Epithelial cell of prostate (primary cell): ENCODE data around the gene WEE1.
"Not testable (repeated sequence)": the region's sequence is repeated elsewhere in the genome, so short reads cannot be mapped to it uniquely, and the experiment has no call there.

ENCODE experiments used
- DNase-seq: peaks from one replicate; pipeline ENCODE4 v3.0.0-alpha.2; 2011; ENCODE audit warnings: low read depth, low spot score
- H3K27ac ChIP-seq: fragments of 450-650 bp; 2 replicates; pipeline ENCODE4 v1.5.1; 2017; ENCODE audit warnings: mild to moderate bottlenecking

The WEE1 gene

GRCh38 chr11:9573052-9573774, at the start of gene WEE1:
WEE1 (plus strand) TSS chr11:9573670; CDS start chr11:9573934, 264 bp downstream.
- H3K27ac ChIP-seq: peak within 1 kb of the TSS; percentile 84
- DNase-seq: peak; percentile 78

GRCh38 chr11:9524001-9524400, 49.5 kb upstream of the WEE1 start:
- no peak for DNase-seq
- no peak overlapping the region for H3K27ac ChIP-seq

- no peak for DNase-seq
Measured at GRCh38 chr11:9525116-9525515, 48.4 kb upstream of the WEE1 start.

DNA sequence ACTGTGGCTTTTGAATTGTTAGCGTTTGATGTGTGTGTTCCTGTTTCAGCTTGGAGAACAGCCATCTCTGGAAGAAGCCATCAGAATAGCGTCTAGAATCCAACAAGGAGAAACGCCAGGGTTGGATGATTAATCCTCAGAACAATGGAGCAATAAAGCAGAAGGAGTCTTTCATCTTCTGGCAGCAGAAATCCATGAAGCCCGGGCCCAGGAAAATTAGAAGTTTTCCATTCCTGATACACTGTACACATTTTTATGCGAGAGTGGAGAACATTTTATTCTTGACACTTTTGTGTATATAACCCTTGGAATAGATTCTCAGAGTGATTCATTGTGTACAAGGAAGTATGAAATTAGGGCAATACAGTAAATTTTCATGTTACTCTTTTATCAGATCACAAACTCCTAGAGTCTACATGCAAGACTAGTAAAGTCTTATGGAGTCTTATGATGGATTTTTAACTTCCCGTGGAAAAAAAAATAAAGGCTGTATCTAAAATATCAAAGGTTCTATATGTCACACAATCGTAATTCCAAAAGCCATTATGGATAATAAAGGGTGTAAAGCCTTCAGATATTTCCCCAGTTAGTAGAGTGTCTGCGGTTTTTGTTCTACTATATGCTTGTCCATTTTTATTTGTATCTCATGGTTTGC, 45.9 kb upstream of the WEE1 start:
- peak overlapping the region; percentile 37 for H3K27ac ChIP-seq
- no peak for DNase-seq

More at GRCh38 chr11:9525116-9525515, 48.4 kb upstream of the WEE1 start:
- no peak overlapping the region for H3K27ac ChIP-seq

- DNase-seq: no peak
- no peak overlapping the region for H3K27ac ChIP-seq
Measured at GRCh38 chr11:9528136-9528501, 45.4 kb upstream of the WEE1 start.

DNA sequence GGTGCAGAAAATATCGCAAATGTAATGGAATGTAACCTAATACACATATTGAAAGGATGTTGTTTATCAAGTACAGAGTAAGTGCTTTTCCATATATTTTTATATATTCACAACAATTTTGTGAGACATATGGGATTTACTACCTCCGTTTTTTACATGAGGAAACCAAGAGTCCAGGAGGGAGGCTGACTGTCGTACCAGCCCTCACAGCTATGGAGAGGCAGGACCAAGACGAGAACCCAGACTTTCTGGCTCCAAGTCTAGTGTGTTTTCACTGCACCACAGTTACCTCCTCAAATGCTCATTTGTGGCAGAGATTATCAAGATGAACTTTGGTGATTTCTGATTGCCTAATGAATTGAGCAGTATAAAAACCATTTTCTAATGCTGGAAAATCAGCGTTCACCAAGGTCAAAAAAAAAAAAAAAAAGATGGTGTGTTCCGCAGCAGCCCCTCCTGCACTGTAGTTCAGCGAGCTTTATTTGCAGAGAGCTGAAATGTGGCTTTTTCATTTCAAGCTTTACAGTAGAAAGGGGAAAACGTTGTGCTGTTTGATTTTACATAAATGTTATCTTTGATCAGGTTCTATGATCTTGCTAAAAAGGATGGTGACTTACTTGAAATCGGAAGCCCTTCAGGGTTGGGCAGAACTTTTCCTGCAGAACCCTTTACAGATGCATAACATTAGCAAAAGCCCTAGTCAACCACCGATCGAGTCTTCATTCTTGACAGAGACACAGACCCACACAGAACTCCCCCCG, 44.7 kb upstream of the WEE1 start:
- DNase-seq: no peak
- H3K27ac ChIP-seq: no peak overlapping the region

DNA sequence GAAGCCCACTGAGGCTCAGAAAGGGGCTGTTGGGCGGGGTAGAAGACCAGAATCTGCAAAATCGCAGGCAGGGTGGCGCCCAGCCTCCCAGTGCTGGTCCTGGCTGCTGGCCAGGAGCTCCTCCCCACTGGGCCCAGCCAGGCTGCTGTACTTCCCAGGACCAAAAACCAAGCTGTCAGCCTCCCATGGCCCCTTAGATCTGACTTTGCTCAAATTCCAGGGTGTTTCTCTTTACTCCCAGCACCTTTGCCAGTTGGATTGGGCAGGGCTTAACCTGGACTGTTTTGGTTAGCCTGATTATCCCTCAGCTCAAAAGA, 44.2 kb upstream of the WEE1 start:
- DNase-seq: no peak
- H3K27ac ChIP-seq: no peak overlapping the region

- peak overlapping the region; percentile 5 for H3K27ac ChIP-seq
- no peak for DNase-seq
Measured at GRCh38 chr11:9530020-9530621, 43.3 kb upstream of the WEE1 start.

DNA sequence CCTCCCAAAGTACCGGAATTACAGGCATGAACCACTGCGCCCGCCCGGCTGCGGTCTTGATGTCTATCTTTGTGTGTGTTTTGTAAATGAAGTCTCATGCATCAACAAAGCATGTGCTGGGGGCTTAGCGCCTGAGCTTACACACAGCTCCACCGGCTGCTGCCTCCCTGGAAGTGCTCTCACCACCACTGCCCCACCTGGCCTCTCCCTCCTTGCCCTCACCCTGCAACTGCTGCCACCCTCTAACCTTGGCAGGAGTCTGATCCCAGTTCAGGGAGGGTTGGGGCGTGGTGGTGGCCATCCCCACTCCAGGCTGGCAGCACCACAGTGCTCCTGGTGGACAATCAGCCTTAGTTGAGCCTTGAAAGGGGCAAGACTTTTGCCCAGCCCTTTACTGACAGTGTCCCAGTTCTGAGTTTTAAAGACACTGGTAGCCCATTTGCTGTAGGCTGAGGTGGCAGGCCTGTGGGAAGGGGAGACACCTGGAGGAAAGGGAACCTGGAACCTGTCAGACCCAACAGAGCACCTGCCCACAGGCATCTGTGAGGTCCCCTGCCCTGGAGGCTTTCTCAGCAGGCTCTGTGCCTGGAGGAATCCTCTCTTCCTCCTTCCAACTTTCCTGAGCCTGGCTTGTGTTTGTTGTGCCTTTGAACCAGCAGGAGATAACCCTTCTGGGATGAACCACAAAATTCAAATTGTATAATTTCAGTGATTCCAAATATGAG, 42.4 kb upstream of the WEE1 start:
- DNase-seq: no peak

GRCh38 chr11:9533058-9533457, 40.4 kb upstream of the WEE1 start:
- no peak for DNase-seq
- H3K27ac ChIP-seq: no peak overlapping the region

More for the DNA sequence above, 42.4 kb upstream of the WEE1 start:
- no peak overlapping the region for H3K27ac ChIP-seq

- DNase-seq: no peak
- H3K27ac ChIP-seq: no peak overlapping the region
Measured at GRCh38 chr11:9533736-9534473, 39.6 kb upstream of the WEE1 start.

- DNase-seq: peak; percentile 63
- H3K27ac ChIP-seq: peak overlapping the region; percentile 56
Measured at GRCh38 chr11:9535189-9535781, 38.2 kb upstream of the WEE1 start.

DNA sequence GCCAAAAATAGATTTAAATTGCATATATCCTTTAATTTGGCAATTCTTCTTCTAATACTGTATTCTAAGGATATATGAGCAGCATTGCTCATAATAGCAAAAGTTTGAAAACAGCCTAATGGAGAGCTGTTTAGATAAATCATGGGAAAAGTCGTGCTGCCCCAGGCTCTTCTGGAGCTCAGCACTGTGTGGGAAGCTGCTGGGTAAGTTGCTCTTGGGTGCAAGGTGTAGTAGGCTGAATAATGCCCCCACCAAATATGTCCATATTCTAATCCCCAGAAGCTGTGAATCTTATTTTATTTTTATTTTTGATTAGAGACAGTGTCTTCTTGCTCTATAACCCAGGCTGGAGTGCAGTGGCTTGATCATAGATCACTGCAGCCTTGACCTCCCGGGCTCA, 34.9 kb upstream of the WEE1 start:
- no peak for DNase-seq
- H3K27ac ChIP-seq: no peak overlapping the region

DNA sequence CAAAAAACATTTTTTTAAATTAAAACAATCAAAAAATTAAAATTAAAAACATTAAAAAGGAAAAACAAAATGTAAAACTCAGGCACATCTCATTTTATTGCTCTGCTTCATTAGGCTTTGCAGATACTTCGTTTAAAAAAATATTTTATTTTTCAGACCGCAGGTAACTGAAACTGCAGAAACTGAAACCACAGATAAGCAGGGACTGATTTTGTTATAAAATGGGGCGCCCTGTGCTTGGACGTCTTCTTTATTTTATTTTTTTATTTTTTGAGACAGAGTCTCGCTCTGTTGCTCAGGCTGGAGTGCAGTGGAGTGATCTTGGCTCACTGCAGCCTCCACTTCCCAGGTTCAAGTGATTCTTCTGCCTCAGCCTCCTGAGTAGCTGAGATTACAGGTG, 24.3 kb upstream of the WEE1 start:
- H3K27ac ChIP-seq, DNase-seq: not testable (repeated sequence)

DNA sequence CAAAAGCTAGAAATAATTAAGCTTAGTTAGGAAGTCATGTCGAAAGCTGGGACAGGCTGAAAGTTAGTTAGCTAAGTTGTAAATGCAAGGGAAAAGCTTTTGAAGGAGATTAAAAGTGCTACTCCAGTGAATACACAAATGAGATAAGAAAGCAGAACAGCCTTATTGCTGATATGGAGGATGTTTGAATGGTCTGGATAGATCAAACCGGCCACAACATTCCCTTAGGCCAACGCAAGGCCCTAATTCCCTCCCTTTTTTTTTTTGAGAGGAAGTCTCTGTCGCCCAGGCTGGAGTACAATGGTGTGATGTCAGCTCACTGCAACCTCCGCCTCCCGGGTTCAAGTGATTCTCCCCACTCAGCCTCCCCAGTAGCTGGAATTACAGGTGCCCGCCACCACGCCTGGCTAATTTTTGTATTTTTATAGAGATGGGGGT, 23.3 kb upstream of the WEE1 start:
- DNase-seq: no peak
- H3K27ac ChIP-seq: no peak overlapping the region

DNA sequence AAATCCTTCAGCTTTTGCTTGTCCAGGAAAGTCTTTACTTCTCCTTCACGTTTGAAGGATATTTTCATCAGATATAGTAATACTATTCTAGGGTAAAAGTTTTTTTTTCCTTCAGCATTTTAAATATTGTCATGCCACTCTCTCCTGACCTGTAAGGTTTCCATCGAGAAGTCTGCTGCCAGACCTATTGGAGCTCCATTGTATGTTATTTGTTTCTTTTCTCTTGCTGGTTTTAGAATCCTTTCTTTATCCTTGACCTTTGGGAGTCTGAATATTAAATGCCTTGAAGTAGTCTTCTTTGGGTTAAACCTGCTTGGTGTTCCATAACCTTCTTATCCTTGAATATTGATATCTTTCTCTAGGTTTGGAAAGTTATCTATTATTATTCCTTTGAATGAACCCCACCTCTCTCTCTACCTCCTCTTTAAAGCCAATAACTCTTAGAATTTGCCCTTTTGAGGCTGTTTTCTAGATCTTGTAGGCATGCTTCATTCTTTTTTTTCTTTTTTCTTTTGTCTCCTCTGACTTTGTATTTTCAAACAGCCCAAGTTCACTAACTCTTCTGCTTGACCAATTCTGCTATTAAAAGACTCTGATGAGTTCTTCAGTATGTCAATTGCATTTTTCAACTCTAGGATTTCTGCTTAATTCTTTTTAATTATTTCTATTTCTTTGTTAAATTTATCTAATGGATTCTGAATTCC, 12.0 kb upstream of the WEE1 start:
- no peak overlapping the region for H3K27ac ChIP-seq
- DNase-seq: no peak

GRCh38 chr11:9562716-9563115, 10.8 kb upstream of the WEE1 start:
- no peak for DNase-seq
- H3K27ac ChIP-seq: no peak overlapping the region

DNA sequence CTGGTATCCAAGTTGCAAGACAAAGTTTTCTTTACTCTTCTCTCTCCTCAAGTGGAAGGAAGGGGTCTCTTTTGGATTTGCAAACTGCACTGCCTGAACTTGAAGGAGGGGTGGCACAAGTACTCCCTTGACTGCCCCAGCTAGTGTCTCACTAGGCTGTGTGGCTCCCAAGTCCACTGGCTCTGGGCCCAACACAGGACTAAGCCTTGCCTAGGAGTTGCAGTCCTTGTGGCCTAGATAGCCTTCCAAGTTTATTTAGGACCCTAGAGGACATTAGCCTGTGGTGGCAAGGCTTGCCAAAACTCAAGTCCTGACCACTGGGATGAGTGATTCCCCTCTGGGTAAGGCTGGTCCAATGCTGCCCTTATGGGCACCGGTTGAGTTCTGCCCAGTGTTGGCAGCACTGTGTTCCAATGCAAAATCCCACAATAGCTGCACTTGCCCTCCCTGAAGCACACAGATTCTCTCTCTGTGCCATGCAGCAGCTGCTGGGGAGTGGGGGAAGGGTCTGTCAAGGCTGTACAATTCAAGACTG, 10.2 kb upstream of the WEE1 start:
- DNase-seq: no peak
- H3K27ac ChIP-seq: no peak overlapping the region
